Activated CD8-positive, alpha-beta memory T cell treated with anti-CD3 and anti-CD28 coated beads for 48 hours (primary cell): Measurements from ENCODE around the gene LSR.

ENCODE experiments used
- DNase-seq, 3 experiments: peaks; one replicate each; pipeline ENCODE4 v3.0.0-alpha.2; 2020; ENCODE audit warnings: low read depth in 2 of 3, low spot score in 2 of 3

The LSR gene

GRCh38 chr19:35298561-35298972 is 49.8 kb downstream of the LSR start:
- DNase-seq: no peak

- DNase-seq: no peak
Observed at GRCh38 chr19:35299523-35300338, 50.9 kb downstream of the LSR start.

GRCh38 chr19:35300339-35300649 is 51.5 kb downstream of the LSR start:
- DNase-seq: no peak

- no peak for DNase-seq
Observed at GRCh38 chr19:35301961-35302360, 53.2 kb downstream of the LSR start.

- DNase-seq: no peak
Observed at GRCh38 chr19:35302446-35302845, 53.6 kb downstream of the LSR start.

GRCh38 chr19:35303357-35303915 is 54.6 kb downstream of the LSR start:
- DNase-seq: no peak

- DNase-seq: no peak
Observed at GRCh38 chr19:35304036-35304435, 55.2 kb downstream of the LSR start.

GRCh38 chr19:35305181-35305580 is 56.4 kb downstream of the LSR start:
- no peak for DNase-seq

- DNase-seq: no peak
Observed at GRCh38 chr19:35306473-35307246, 57.9 kb downstream of the LSR start.

GRCh38 chr19:35307931-35308330 is 59.1 kb downstream of the LSR start:
- DNase-seq: no peak

GRCh38 chr19:35308910-35309309 is 60.1 kb downstream of the LSR start:
- no peak for DNase-seq

- no peak for DNase-seq
Observed at GRCh38 chr19:35309481-35310279, 60.9 kb downstream of the LSR start.

GRCh38 chr19:35310331-35310730 is 61.5 kb downstream of the LSR start:
- DNase-seq: no peak

GRCh38 chr19:35310811-35311465 is 62.1 kb downstream of the LSR start:
- no peak for DNase-seq

- no peak for DNase-seq
Observed at GRCh38 chr19:35311901-35312665, 63.3 kb downstream of the LSR start.

GRCh38 chr19:35313587-35313986 is 64.8 kb downstream of the LSR start:
- no peak for DNase-seq

- no peak for DNase-seq
Observed at GRCh38 chr19:35314031-35314430, 65.2 kb downstream of the LSR start.

- DNase-seq: no peak
Observed at GRCh38 chr19:35314858-35315470, 66.2 kb downstream of the LSR start.

- DNase-seq: no peak
Observed at GRCh38 chr19:35315883-35316282, 67.1 kb downstream of the LSR start.

GRCh38 chr19:35316560-35316959 is 67.8 kb downstream of the LSR start:
- DNase-seq: no peak
